Stimulated activated CD4-positive, alpha-beta T cell treated with anti-CD3 and anti-CD28 coated beads, Interleukin-1b, Interleukin-23, amount 100 ng/mL, for 48 hours (primary cell): ENCODE measurements around the gene NPY1R.

Experiments
- DNase-seq: peaks from one replicate; pipeline ENCODE4 v3.0.0-alpha.2; 2020

NPY1R gene

GRCh38 chr4:163332526-163333406, at the start of gene NPY1R:
Gene NPY1R (minus strand): TSS chr4:163332596. CDS start chr4:163326554, 6,042 bp downstream.
- DNase-seq: peak; percentile 33

GRCh38 chr4:163380703-163381102, 48.3 kb upstream of the NPY1R start:
- no peak for DNase-seq

GRCh38 chr4:163378661-163379060, 46.3 kb upstream of the NPY1R start:
- no peak for DNase-seq

GRCh38 chr4:163372029-163372428, 39.6 kb upstream of the NPY1R start:
- DNase-seq: no peak

GRCh38 chr4:163367651-163368050, 35.3 kb upstream of the NPY1R start:
- DNase-seq: no peak

- no peak for DNase-seq
These were observed 23.7 kb upstream of the NPY1R start for GRCh38 chr4:163356104-163356503.

- DNase-seq: no peak
These were observed 20.7 kb upstream of the NPY1R start for GRCh38 chr4:163353054-163353453.

- DNase-seq: no peak
These were observed 18.3 kb upstream of the NPY1R start for GRCh38 chr4:163350672-163351071.

- no peak for DNase-seq
These were observed 12.0 kb upstream of the NPY1R start for GRCh38 chr4:163344147-163345125.

GRCh38 chr4:163343604-163344146, 11.3 kb upstream of the NPY1R start, which contains the start of gene NPY5R:
Gene NPY5R (plus strand): TSS chr4:163343892. CDS start chr4:163350274, 6,382 bp downstream.
- no peak for DNase-seq

- DNase-seq: no peak
These were observed 3.0 kb upstream of the NPY1R start for GRCh38 chr4:163335384-163335783.

- DNase-seq: no peak
These were observed 593 bp downstream of the NPY1R start for GRCh38 chr4:163331629-163332376.

GRCh38 chr4:163330916-163331628, 1.3 kb downstream of the NPY1R start:
- DNase-seq: no peak

GRCh38 chr4:163317110-163317509, 15.3 kb downstream of the NPY1R start:
- DNase-seq: no peak

GRCh38 chr4:163309466-163309865, 22.9 kb downstream of the NPY1R start:
- no peak for DNase-seq

GRCh38 chr4:163303069-163303468, 29.3 kb downstream of the NPY1R start:
- no peak for DNase-seq

GRCh38 chr4:163300445-163300844, 32.0 kb downstream of the NPY1R start:
- no peak for DNase-seq

- no peak for DNase-seq
These were observed 37.3 kb downstream of the NPY1R start for GRCh38 chr4:163295138-163295537.

GRCh38 chr4:163284304-163284703, 48.1 kb downstream of the NPY1R start:
- no peak for DNase-seq

- DNase-seq: no peak
These were observed 51.5 kb downstream of the NPY1R start for GRCh38 chr4:163280703-163281519.

- DNase-seq: no peak
These were observed 52.7 kb downstream of the NPY1R start for GRCh38 chr4:163279713-163280112.
